Esophagus muscularis mucosa (tissue), 4 donors: ENCODE results near the gene CDA. TPM values are rescaled to one million over a fixed set of nuclear protein-coding genes. Genes with fewer than 3 reads are reported as not detected.
A peak's percentile ranks its signal among the peaks of the same experiment; 100 is the strongest.

Experiments
- DNase-seq: peaks from one replicate; pipeline ENCODE4 v3.0.0-alpha.2; 2017; ENCODE audit errors: extremely low spot score
- H3K27ac ChIP-seq, 4 donors: fragments of 200-600 bp; sonication (generic); replicated peaks in 1 of 4; 1 replicate in 3 of 4; 2 replicates in 1 of 4; pipeline ENCODE4 v1.5.1; 2016 to 2019; ENCODE audit warnings: mild to moderate bottlenecking in 1 of 4
- H3K27me3 ChIP-seq, 4 donors: fragments of 200-600 bp; sonication (generic); one replicate each; pipeline versions ENCODE4 v1.5.1 to v1.6.0; 2016 to 2019
- H3K36me3 ChIP-seq, 4 donors: fragments of 200-600 bp; sonication (generic); one replicate each; pipeline ENCODE4 v1.5.1; 2016 to 2019
- H3K4me1 ChIP-seq, 4 donors: fragments of 200-600 bp; sonication (generic); one replicate each; pipeline ENCODE4 v1.5.1; 2016 to 2019
- H3K4me3 ChIP-seq, 4 donors: fragments of 200-600 bp; sonication (generic); 1 replicate in 2 of 4; 2 replicates in 2 of 4; pipeline ENCODE4 v1.5.1; 2016 to 2019; ENCODE audit warnings: mild to moderate bottlenecking in 4 of 4, moderate library complexity in 1 of 4
- H3K9me3 ChIP-seq, 4 donors: fragments of 200-600 bp; sonication (generic); 1 replicate in 3 of 4; 2 replicates in 1 of 4; pipeline ENCODE4 v1.5.1; 2016 to 2019
- EP300 ChIP-seq: sonication (generic); formaldehyde crosslinking; IDR thresholded peaks from one replicate; pipeline ENCODE4 v1.6.1; 2017; ENCODE audit warnings: antibody characterized with exemption
- POLR2A ChIP-seq: fragments of 450-650 bp; IDR thresholded peaks from one replicate; pipeline ENCODE4 v1.6.1; 2017; ENCODE audit warnings: antibody characterized with exemption, moderate library complexity, mild to moderate bottlenecking, low read depth
- POLR2AphosphoS5 ChIP-seq, 2 donors: sonication (generic); formaldehyde crosslinking; IDR thresholded peaks; one replicate each; pipeline ENCODE4 v1.6.1; 2017; ENCODE audit warnings: antibody characterized with exemption in 2 of 2
- WGBS: methylation state at CpG from one replicate; pipeline ENCODE4 v1.1.5; 2018; 5-methylcytosine and 5-hydroxymethylcytosine counted together
- intact Hi-C: fragments of 100-400 bp; cut with DNase I; formaldehyde crosslinking; loops from one replicate; pipeline ENCODE4 v1.15.1; 2023
- total RNA-seq, 4 donors: library from RNA; depleted of rRNA; stranded (reverse); fragments of >200 nt; gene quantifications; one replicate each; pipeline versions ENCODE4 v1.1.0 to v1.2.1, GENCODE V29; 2016
- TF ChIP-seq, protein P1 (sequence below), 3 experiments: fragments of 200-600 bp in 2 of 3; fragments of 450-650 bp in 1 of 3; sonication (generic) in 2 of 3; IDR thresholded peaks; one replicate each; pipeline ENCODE4 v1.5.1; 2017 to 2019; ENCODE audit warnings: antibody characterized with exemption in 3 of 3, mild to moderate bottlenecking in 2 of 3, moderate library complexity in 1 of 3

CDA gene
- total RNA-seq, 4 donors from 2014 or later: 1.7 to 7.5 (median 6.0) TPM

DNA sequence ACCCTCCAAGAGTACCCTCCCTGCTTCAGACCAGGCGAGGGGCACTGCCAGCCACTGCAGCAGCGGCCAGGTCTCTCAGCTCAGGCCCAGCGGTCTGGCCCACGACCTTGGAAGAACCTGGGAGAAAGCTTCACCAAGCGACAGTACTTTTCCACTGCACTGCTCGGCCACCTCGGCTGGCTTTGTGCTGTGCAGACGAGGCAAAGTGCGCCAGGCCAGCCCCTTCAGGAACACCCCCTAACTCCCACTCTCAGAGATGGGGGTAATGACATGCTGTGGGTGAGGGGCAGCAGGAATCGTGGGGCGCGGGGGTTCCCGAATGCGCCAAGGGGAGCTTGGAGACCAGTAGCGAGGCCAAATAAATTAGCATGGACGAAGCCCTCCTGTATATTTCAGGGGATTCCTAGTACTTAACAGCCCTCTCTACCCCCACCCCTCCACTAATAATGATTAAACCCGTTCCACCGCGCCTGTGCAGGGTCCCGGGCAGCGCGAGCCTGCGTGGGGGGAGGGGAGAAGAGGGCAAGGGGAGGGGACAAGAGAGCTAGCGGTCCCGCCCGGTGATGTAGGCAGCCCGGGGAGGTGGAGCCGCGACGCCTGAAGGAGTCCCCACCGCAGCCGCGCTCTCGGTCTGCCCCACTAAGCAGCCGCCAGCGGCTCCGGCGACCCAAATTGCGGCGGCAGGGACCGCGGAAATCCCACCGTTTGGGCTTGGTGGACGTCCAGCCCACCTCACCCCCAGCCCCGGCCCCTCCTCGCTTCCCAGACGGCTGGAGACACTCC, 36.8 kb upstream of the CDA start, which contains the start of gene FAM43B:
Gene FAM43B (plus strand): TSS at position 629 of the 783 bp plus-strand sequence. CDS start 401 bp downstream, outside the sequence.
- peak within 1 kb of the TSS; percentile 45 to 57 (median 50) for H3K4me3 ChIP-seq
- TF ChIP-seq, protein P1, sequence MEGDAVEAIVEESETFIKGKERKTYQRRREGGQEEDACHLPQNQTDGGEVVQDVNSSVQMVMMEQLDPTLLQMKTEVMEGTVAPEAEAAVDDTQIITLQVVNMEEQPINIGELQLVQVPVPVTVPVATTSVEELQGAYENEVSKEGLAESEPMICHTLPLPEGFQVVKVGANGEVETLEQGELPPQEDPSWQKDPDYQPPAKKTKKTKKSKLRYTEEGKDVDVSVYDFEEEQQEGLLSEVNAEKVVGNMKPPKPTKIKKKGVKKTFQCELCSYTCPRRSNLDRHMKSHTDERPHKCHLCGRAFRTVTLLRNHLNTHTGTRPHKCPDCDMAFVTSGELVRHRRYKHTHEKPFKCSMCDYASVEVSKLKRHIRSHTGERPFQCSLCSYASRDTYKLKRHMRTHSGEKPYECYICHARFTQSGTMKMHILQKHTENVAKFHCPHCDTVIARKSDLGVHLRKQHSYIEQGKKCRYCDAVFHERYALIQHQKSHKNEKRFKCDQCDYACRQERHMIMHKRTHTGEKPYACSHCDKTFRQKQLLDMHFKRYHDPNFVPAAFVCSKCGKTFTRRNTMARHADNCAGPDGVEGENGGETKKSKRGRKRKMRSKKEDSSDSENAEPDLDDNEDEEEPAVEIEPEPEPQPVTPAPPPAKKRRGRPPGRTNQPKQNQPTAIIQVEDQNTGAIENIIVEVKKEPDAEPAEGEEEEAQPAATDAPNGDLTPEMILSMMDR (IDR thresholded peaks at IDR 0.05): no peak
- TF ChIP-seq EP300 (no peak), POLR2AphosphoS5 (IDR thresholded peaks at IDR 0.05) (peak in 1 of 2 donors; percentile 4), POLR2A (no peak)
- no peaks in the 10 kb centered on the region for H3K9me3 ChIP-seq
- peak within 1 kb of the TSS; percentile 10 to 74 (median 50) for H3K27ac ChIP-seq
- H3K4me1 ChIP-seq: peaks cover 21 to 36% (median 30%) of the 10 kb centered on the region in 4 donors
- DNase-seq: no peak
- intact Hi-C loops: no loop called here
- 3% methylated on average over 20 of the region's 47 CpGs for WGBS
- peaks cover 0 to 90% (median 27%) of the 10 kb centered on the region in 4 donors for H3K27me3 ChIP-seq
- H3K36me3 ChIP-seq: no peaks in the 10 kb centered on the region

DNA sequence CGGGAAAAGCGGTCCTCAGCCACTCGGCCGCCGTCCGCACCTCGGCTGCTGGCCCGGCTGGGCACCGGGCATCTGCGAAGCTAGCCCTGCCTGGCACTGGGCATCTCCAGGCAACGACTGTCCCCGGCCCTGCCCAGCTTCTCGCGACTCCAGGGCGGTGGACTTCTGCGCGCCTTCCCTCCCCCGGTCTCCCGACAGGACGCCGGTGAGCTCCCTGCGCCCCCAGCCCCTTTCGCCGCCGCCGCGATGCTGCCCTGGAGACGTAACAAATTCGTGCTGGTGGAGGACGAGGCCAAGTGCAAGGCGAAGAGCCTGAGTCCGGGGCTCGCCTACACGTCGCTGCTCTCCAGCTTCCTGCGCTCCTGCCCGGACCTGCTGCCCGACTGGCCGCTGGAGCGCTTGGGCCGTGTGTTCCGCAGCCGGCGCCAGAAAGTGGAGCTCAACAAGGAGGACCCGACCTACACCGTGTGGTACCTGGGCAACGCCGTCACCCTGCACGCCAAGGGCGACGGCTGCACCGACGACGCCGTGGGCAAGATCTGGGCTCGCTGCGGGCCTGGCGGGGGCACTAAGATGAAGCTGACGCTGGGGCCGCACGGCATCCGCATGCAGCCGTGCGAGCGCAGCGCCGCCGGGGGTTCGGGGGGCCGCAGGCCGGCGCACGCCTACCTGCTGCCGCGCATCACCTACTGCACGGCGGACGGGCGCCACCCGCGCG, 36.0 kb upstream of the CDA start:
- no peak for DNase-seq
- WGBS: 1% methylated on average over 34 of the region's 82 CpGs
- intact Hi-C loops: no loop called here
- H3K4me1 ChIP-seq: peaks cover 21 to 36% (median 30%) of the 10 kb centered on the region in 4 donors
- peaks cover 0 to 87% (median 27%) of the 10 kb centered on the region in 4 donors for H3K27me3 ChIP-seq
- TF ChIP-seq, protein P1 (IDR thresholded peaks at IDR 0.05): no peak
- TF ChIP-seq POLR2A: no peak
- no peak for TF ChIP-seq POLR2AphosphoS5 (IDR thresholded peaks at IDR 0.05)
- no peak for TF ChIP-seq EP300
- no peaks in the 10 kb centered on the region for H3K9me3 ChIP-seq
- H3K4me3 ChIP-seq: peak overlapping the region; percentile 45 to 57 (median 50)
- H3K27ac ChIP-seq: peak overlapping the region in 3 of 4 donors; percentile 43 to 74 (median 56)
- no peaks in the 10 kb centered on the region for H3K36me3 ChIP-seq

DNA sequence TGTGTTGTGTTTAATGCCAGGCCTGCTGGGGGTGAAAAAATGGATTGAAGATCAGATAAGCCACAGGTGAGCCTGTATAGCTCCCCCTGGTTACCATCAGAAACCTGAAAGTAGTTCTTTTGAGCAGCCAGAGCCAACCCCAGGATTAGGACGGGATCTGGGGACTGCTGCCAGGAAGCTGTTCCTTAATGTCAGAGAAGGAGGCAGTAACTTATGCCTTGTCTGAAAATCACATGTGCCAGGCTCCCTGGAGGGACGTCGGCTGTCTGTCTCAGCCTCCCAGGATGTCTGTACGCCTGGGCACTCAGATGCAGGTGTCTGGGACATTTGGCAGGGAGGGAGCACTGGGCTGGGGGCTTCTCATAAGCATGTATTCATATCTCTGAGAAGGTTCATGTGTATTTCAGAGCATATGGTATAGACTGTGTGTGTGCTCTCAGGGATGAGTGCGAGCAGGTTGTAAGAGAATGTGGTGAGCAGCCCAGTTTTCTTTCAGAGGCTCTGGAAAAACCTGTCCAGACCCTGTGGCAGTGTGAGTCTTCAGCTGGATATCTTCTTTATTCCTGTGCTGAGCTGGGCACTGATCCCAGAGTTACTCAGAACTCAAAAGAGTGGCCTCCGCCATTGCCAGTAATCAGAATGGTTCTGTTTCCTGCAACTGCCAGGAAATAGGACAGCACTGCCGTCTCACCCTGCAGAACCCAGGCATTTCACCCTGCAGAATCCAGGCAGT, 33.7 kb upstream of the CDA start:
- intact Hi-C loops: no loop called here
- Histone ChIP-seq H3K4me1 (peaks cover 21 to 36% (median 32%) of the 10 kb centered on the region in 4 donors), H3K27ac (peak overlapping the region in 2 of 4 donors; percentile 23 to 46), H3K27me3 (peaks cover 0 to 72% (median 27%) of the 10 kb centered on the region in 4 donors), H3K9me3 (no peaks in the 10 kb centered on the region), H3K4me3 (no peak overlapping the region), H3K36me3 (no peaks in the 10 kb centered on the region)
- TF ChIP-seq POLR2A: no peak
- no peak for TF ChIP-seq POLR2AphosphoS5 (IDR thresholded peaks at IDR 0.05)
- TF ChIP-seq EP300: no peak
- TF ChIP-seq, protein P1 (IDR thresholded peaks at IDR 0.05): no peak
- DNase-seq: no peak
- WGBS: 43% methylated on average over 7 of the region's 7 CpGs

DNA sequence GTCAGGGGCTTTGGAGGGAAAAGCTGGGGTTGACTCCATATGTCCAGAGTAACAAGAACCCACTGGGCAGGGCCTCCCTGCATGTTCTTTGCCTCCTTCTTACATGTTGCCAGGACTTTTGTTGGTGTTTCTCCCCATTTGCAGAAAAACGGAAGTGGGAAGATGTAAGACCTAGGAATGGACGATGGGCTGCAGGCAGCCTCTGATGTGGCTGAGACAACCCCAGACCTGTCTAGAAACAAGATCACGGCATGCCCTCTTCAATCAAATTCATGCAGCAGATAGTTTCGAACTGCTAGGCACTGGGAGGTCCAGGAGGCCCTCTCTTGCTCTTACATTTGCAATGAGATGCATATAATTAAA, 33.2 kb upstream of the CDA start:
- Histone ChIP-seq H3K36me3 (no peaks in the 10 kb centered on the region), H3K9me3 (no peaks in the 10 kb centered on the region), H3K4me1 (peaks cover 21 to 36% (median 32%) of the 10 kb centered on the region in 4 donors), H3K4me3 (no peak overlapping the region), H3K27ac (no peak overlapping the region), H3K27me3 (peaks cover 0 to 76% (median 27%) of the 10 kb centered on the region in 4 donors)
- 83% methylated on average over 4 of the region's 4 CpGs for WGBS
- TF ChIP-seq POLR2AphosphoS5 (IDR thresholded peaks at IDR 0.05) (no peak), POLR2A (no peak), EP300 (no peak)
- TF ChIP-seq, protein P1 (IDR thresholded peaks at IDR 0.05): no peak
- intact Hi-C loops: no loop called here
- DNase-seq: no peak
